HL-60 (cell line): Measurements from ENCODE around the gene PCSK4.
A peak's percentile ranks its signal among the peaks of the same experiment; 100 is the strongest.

Experiments used
- DNase-seq, 2 experiments: peaks; one replicate each; pipeline ENCODE4 v3.0.0-alpha.2; 2010 to 2020; ENCODE audit warnings: low read depth in 1 of 2, low spot score in 1 of 2
- H3K27ac ChIP-seq: fragments of 250-450 bp; sonication (Bioruptor Pico); replicated peaks from 2 replicates; pipeline ENCODE4 v1.5.1; 2020; ENCODE audit warnings: mild to moderate bottlenecking, moderate library complexity
- H3K27me3 ChIP-seq: fragments of 250-450 bp; sonication (Bioruptor Pico); 2 replicates; pipeline ENCODE4 v1.5.1; 2021; ENCODE audit warnings: mild to moderate bottlenecking, moderate library complexity; ENCODE audit not compliant: insufficient read depth, poor library complexity, severe bottlenecking
- H3K4me3 ChIP-seq: replicated peaks from 2 replicates; pipeline ENCODE4 v1.5.1; 2011; ENCODE audit warnings: mild to moderate bottlenecking, control low read depth, low read length; ENCODE audit not compliant: insufficient read depth
- GABPA ChIP-seq: IDR thresholded peaks from 2 replicates; pipeline ENCODE4 v1.6.1; 2012; ENCODE audit warnings: low read depth
- POLR2AphosphoS5 ChIP-seq: IDR thresholded peaks from 2 replicates; pipeline ENCODE4 v1.6.1; 2012; ENCODE audit warnings: low read depth
- SPI1 ChIP-seq: IDR thresholded peaks from 2 replicates; pipeline ENCODE4 v1.6.1; 2012; ENCODE audit warnings: low read depth, mild to moderate bottlenecking, borderline replicate concordance
- TF ChIP-seq, protein P1 (sequence below): IDR thresholded peaks from 2 replicates; pipeline ENCODE4 v1.6.1; 2012; ENCODE audit warnings: low read depth; ENCODE audit not compliant: insufficient replicate concordance
- TF ChIP-seq, protein P2 (sequence below): IDR thresholded peaks from one replicate; pipeline ENCODE4 v1.5.1; 2011; ENCODE audit warnings: low read length, control low read depth, inconsistent platforms; ENCODE audit not compliant: insufficient read depth

PCSK4 gene

GRCh38 chr19:1491114-1491848 lies 1.1 kb upstream of the PCSK4 start, which contains the start of gene REEP6:
Gene REEP6 (plus strand): TSS chr19:1491181. CDS start chr19:1491270, 89 bp downstream.
- TF ChIP-seq, protein P1, sequence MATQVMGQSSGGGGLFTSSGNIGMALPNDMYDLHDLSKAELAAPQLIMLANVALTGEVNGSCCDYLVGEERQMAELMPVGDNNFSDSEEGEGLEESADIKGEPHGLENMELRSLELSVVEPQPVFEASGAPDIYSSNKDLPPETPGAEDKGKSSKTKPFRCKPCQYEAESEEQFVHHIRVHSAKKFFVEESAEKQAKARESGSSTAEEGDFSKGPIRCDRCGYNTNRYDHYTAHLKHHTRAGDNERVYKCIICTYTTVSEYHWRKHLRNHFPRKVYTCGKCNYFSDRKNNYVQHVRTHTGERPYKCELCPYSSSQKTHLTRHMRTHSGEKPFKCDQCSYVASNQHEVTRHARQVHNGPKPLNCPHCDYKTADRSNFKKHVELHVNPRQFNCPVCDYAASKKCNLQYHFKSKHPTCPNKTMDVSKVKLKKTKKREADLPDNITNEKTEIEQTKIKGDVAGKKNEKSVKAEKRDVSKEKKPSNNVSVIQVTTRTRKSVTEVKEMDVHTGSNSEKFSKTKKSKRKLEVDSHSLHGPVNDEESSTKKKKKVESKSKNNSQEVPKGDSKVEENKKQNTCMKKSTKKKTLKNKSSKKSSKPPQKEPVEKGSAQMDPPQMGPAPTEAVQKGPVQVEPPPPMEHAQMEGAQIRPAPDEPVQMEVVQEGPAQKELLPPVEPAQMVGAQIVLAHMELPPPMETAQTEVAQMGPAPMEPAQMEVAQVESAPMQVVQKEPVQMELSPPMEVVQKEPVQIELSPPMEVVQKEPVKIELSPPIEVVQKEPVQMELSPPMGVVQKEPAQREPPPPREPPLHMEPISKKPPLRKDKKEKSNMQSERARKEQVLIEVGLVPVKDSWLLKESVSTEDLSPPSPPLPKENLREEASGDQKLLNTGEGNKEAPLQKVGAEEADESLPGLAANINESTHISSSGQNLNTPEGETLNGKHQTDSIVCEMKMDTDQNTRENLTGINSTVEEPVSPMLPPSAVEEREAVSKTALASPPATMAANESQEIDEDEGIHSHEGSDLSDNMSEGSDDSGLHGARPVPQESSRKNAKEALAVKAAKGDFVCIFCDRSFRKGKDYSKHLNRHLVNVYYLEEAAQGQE, result no peak
- no peak for TF ChIP-seq POLR2AphosphoS5
- no peak for TF ChIP-seq GABPA
- TF ChIP-seq, protein P2, sequence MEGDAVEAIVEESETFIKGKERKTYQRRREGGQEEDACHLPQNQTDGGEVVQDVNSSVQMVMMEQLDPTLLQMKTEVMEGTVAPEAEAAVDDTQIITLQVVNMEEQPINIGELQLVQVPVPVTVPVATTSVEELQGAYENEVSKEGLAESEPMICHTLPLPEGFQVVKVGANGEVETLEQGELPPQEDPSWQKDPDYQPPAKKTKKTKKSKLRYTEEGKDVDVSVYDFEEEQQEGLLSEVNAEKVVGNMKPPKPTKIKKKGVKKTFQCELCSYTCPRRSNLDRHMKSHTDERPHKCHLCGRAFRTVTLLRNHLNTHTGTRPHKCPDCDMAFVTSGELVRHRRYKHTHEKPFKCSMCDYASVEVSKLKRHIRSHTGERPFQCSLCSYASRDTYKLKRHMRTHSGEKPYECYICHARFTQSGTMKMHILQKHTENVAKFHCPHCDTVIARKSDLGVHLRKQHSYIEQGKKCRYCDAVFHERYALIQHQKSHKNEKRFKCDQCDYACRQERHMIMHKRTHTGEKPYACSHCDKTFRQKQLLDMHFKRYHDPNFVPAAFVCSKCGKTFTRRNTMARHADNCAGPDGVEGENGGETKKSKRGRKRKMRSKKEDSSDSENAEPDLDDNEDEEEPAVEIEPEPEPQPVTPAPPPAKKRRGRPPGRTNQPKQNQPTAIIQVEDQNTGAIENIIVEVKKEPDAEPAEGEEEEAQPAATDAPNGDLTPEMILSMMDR, result no peak
- no peak for TF ChIP-seq SPI1
- Histone ChIP-seq H3K27ac (peak within 1 kb of the TSS; percentile 54), H3K4me3 (peak within 1 kb of the TSS; percentile 40), H3K27me3 (peaks cover 8% of the 10 kb centered on the region)
- DNase-seq, result no peak

GRCh38 chr19:1489463-1490310 lies 463 bp downstream of the PCSK4 start:
- Histone ChIP-seq H3K27me3 (peaks cover 8% of the 10 kb centered on the region), H3K27ac (peak overlapping the region; percentile 54), H3K4me3 (peak overlapping the region; percentile 40)
- DNase-seq, result peak in 1 of 2 experiments; percentile 16
- TF ChIP-seq POLR2AphosphoS5, result no peak
- TF ChIP-seq SPI1, result no peak
- TF ChIP-seq, protein P2, result no peak
- no peak for TF ChIP-seq GABPA
- TF ChIP-seq, protein P1, result no peak

- DNase-seq, result no peak
- Histone ChIP-seq H3K27ac (no peak overlapping the region), H3K4me3 (no peak overlapping the region), H3K27me3 (peaks cover 8% of the 10 kb centered on the region)
- TF ChIP-seq, protein P1, result no peak
- peak; percentile 66; the same call in 1 of the 2 replicates for TF ChIP-seq SPI1
- TF ChIP-seq GABPA, result no peak
- TF ChIP-seq, protein P2, result no peak
- TF ChIP-seq POLR2AphosphoS5, result no peak
Measured at GRCh38 chr19:1488282-1488601, 1.9 kb downstream of the PCSK4 start.
